Activated T-helper 2 cell treated with anti-CD3 and anti-CD28 coated beads, Interferon-gamma antibody, Interleukin-2, Interleukin-4, amounts not matched to agents 10 μg/mL and 5 μg/mL and 100 μg/mL, durations not matched to agents 14 hours and 24 hours and 36 hours (primary cell): ENCODE data around the gene ANKRD49. TPM values are rescaled to one million over a fixed set of nuclear protein-coding genes. Genes with fewer than 3 reads are reported as not detected.

ENCODE experiments used
- DNase-seq: peaks from one replicate; pipeline ENCODE4 v3.0.0; 2021; ENCODE audit warnings: low spot score
- H3K27ac Mint-ChIP-seq: one replicate; pipeline ENCODE4 v1.8.0; 2021; ENCODE audit warnings: mixed read lengths
- H3K27me3 Mint-ChIP-seq: one replicate; pipeline ENCODE4 v1.8.0; 2021; ENCODE audit warnings: low read depth, mixed read lengths
- H3K36me3 Mint-ChIP-seq: one replicate; pipeline ENCODE4 v1.8.0; 2021; ENCODE audit warnings: low read depth, mixed read lengths
- H3K4me1 Mint-ChIP-seq: one replicate; pipeline ENCODE4 v1.8.0; 2021; ENCODE audit warnings: low read depth, mixed read lengths
- H3K4me3 Mint-ChIP-seq: one replicate; pipeline ENCODE4 v1.8.0; 2021; ENCODE audit warnings: low read depth, mild to moderate bottlenecking, moderate library complexity, mixed read lengths
- H3K9me3 Mint-ChIP-seq: one replicate; pipeline ENCODE4 v1.8.0; 2021; ENCODE audit warnings: mixed read lengths
- intact Hi-C: fragments of 100-400 bp; cut with micrococcal nuclease; formaldehyde crosslinking; loops from one replicate; pipeline ENCODE4 v1.15.1; 2023
- total RNA-seq: library from RNA; stranded (reverse); gene quantifications from 2 replicates; pipeline ENCODE4 v1.2.3, GENCODE V29; 2022

Gene ANKRD49
- total RNA-seq, 1 donor from 2014 or later = 19.4 TPM

DNA sequence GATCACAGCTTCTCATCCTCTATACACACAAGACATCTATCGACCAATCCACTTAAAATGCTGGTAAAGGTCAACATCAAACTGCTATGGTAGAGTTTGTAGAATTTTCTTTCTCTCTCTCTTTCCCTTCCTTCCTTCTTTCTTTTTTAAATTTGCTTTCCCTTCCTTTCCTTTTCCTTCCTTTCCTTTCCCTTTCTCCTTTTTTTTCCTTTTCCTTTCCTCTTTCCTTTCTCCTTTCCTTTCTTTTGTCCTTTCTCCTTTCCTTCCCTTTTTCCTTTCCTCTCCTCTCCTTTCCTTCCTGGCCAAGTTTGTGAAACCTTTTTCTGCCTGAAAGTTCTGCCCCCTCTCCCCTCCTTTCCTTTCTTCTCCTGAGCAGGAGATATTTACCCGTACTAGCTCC, 21.6 kb downstream of the ANKRD49 start:
- intact Hi-C loops = no loop called here
- no peak overlapping the region for H3K27ac Mint-ChIP-seq
- H3K4me3 Mint-ChIP-seq = no peak overlapping the region
- H3K27me3 Mint-ChIP-seq = peaks cover 49% of the 10 kb centered on the region
- H3K36me3 Mint-ChIP-seq = no peaks in the 10 kb centered on the region
- no peaks in the 10 kb centered on the region for H3K9me3 Mint-ChIP-seq
- no peak for DNase-seq
- H3K4me1 Mint-ChIP-seq = peaks cover 12% of the 10 kb centered on the region

DNA sequence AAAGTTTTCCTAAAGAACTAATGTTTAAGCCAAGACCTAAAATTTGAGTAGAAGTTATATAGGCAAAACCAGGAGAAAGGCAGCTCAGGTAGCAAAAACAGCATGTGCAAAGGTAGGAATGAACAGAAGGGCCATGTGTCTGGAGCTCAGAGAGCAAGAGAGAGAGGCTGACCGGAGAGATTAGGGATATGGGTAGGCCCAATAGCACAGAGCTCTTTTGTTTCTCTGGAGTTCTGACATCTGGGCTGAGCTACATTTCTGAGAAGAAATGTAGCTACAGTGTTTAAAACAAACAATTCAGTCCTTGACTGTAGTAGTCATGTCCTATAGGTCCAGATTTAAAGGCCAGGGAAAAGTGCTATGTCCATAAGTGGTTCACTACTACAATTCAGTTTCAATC, 22.9 kb downstream of the ANKRD49 start:
- Mint-ChIP-seq H3K27me3 (peaks cover 38% of the 10 kb centered on the region), H3K27ac (no peak overlapping the region), H3K9me3 (no peaks in the 10 kb centered on the region), H3K36me3 (no peaks in the 10 kb centered on the region), H3K4me1 (peaks cover 12% of the 10 kb centered on the region), H3K4me3 (no peak overlapping the region)
- DNase-seq = no peak
- intact Hi-C loops = no loop called here

DNA sequence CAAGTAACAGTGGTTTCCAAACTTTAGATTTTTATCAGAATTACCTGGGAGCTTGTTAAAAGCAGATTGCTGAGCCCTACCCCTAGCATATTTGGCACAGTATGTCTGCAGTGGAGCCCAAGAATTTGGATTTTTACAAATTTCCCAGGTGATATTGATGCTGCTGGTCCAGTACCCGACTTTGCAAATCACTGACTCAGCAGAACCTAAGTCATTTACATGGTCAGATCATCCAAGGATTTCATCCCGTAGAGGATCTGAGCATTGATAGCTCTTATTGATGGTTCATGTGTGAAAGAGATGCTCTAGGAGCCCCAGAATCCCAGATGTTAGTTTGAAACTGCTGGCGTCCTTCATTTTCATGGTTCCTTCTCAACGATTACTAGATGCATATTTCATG, 24.5 kb downstream of the ANKRD49 start:
- Mint-ChIP-seq H3K9me3 (no peaks in the 10 kb centered on the region), H3K36me3 (no peaks in the 10 kb centered on the region), H3K27me3 (peaks cover 28% of the 10 kb centered on the region), H3K4me3 (no peak overlapping the region), H3K4me1 (no peaks in the 10 kb centered on the region), H3K27ac (no peak overlapping the region)
- intact Hi-C loops = no loop called here
- no peak for DNase-seq

GRCh38 chr11:94519478-94520084, 25.8 kb downstream of the ANKRD49 start:
- no peaks in the 10 kb centered on the region for H3K36me3 Mint-ChIP-seq
- H3K9me3 Mint-ChIP-seq = no peaks in the 10 kb centered on the region
- no peak overlapping the region for H3K4me3 Mint-ChIP-seq
- intact Hi-C loops = loop anchor here (1.0 kb wide), 2 partner anchors 84 to 378 kb away; no protein-coding TSS in a partner anchor
- DNase-seq = no peak
- H3K27me3 Mint-ChIP-seq = peaks cover 32% of the 10 kb centered on the region
- no peak overlapping the region for H3K27ac Mint-ChIP-seq
- H3K4me1 Mint-ChIP-seq = no peaks in the 10 kb centered on the region

- Mint-ChIP-seq H3K27ac (no peak overlapping the region), H3K9me3 (no peaks in the 10 kb centered on the region), H3K27me3 (peaks cover 24% of the 10 kb centered on the region), H3K4me3 (no peak overlapping the region), H3K4me1 (no peaks in the 10 kb centered on the region), H3K36me3 (no peaks in the 10 kb centered on the region)
- no peak for DNase-seq
- intact Hi-C loops = no loop called here
Observed at GRCh38 chr11:94521684-94522083, 27.9 kb downstream of the ANKRD49 start.

- Mint-ChIP-seq H3K4me1 (no peaks in the 10 kb centered on the region), H3K36me3 (no peaks in the 10 kb centered on the region), H3K27ac (no peak overlapping the region), H3K4me3 (no peak overlapping the region), H3K9me3 (no peaks in the 10 kb centered on the region), H3K27me3 (peaks cover 38% of the 10 kb centered on the region)
- intact Hi-C loops = no loop called here
- no peak for DNase-seq
Observed at GRCh38 chr11:94524341-94524740, 30.6 kb downstream of the ANKRD49 start.

- Mint-ChIP-seq H3K36me3 (no peaks in the 10 kb centered on the region), H3K9me3 (no peaks in the 10 kb centered on the region), H3K4me3 (no peak overlapping the region), H3K4me1 (no peaks in the 10 kb centered on the region), H3K27me3 (peaks cover 40% of the 10 kb centered on the region), H3K27ac (no peak overlapping the region)
- no peak for DNase-seq
- intact Hi-C loops = no loop called here
Observed at GRCh38 chr11:94525546-94526324, 32.0 kb downstream of the ANKRD49 start.

DNA sequence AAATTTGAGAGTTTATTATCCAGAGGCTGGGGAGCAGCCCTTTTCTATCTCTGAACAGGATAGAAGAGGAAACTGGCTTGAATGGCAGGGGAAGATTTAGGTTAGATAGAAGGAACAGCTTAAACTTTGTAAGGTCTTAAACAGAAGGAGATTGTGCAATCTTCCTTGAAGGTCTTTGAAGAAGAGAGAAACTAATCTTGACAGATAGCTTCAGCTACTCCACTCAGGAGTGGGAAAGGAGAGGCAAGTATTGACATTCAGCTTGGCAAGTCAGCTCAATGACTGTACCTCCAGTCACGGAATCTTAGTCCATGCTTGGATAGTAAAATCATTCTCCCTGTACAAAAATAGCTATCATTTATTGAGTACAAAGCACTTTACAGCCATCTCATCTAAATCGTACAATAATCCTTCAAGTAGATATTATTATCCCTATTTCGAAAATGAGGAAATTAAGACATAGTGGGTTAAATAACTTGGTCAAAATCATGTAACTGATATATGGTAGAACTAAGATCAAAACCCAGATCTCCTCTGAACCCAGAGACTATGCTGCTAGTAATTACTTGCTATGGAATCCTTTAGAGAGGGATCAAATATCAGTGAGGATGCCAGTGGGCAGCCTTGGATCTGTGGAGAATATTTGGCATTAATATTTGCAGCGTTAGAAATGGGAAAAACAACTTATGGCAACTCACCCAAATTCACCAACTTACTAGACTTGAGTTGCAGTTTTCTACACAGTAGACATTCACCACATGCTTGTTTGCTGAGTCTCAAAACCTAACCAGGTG, 33.1 kb downstream of the ANKRD49 start:
- H3K27ac Mint-ChIP-seq = no peak overlapping the region
- no peak overlapping the region for H3K4me3 Mint-ChIP-seq
- no peak for DNase-seq
- peaks cover 45% of the 10 kb centered on the region for H3K27me3 Mint-ChIP-seq
- no peaks in the 10 kb centered on the region for H3K4me1 Mint-ChIP-seq
- H3K9me3 Mint-ChIP-seq = no peaks in the 10 kb centered on the region
- no peaks in the 10 kb centered on the region for H3K36me3 Mint-ChIP-seq
- intact Hi-C loops = no loop called here

DNA sequence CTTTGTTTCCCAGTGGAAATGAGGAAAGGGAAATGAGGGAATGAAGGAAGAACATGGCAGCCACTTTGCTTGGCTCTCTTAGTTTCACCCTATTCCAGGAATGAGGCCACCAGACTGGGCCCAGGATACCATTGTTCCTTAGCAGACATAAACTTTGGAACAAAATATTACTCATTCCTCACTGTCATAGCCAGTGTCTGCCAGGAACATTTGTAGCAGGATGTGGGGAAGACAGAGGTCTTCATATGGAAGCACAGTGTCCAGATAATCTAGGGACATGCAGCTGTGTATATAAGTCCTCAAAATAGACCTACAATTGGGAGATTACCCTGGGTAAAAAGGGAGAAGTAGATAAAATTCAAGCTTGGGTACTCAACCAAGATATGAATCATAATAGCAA, 34.8 kb downstream of the ANKRD49 start:
- no peaks in the 10 kb centered on the region for H3K9me3 Mint-ChIP-seq
- intact Hi-C loops = no loop called here
- DNase-seq = no peak
- no peak overlapping the region for H3K27ac Mint-ChIP-seq
- no peaks in the 10 kb centered on the region for H3K4me1 Mint-ChIP-seq
- H3K4me3 Mint-ChIP-seq = no peak overlapping the region
- peaks cover 40% of the 10 kb centered on the region for H3K27me3 Mint-ChIP-seq
- H3K36me3 Mint-ChIP-seq = no peaks in the 10 kb centered on the region

GRCh38 chr11:94532211-94532610, 38.4 kb downstream of the ANKRD49 start:
- no peak overlapping the region for H3K27ac Mint-ChIP-seq
- H3K4me3 Mint-ChIP-seq = no peak overlapping the region
- no peaks in the 10 kb centered on the region for H3K36me3 Mint-ChIP-seq
- intact Hi-C loops = no loop called here
- H3K27me3 Mint-ChIP-seq = peaks cover 41% of the 10 kb centered on the region
- peaks cover 2% of the 10 kb centered on the region for H3K4me1 Mint-ChIP-seq
- no peaks in the 10 kb centered on the region for H3K9me3 Mint-ChIP-seq
- no peak for DNase-seq

GRCh38 chr11:94533206-94533605, 39.4 kb downstream of the ANKRD49 start:
- Mint-ChIP-seq H3K9me3 (no peaks in the 10 kb centered on the region), H3K27ac (no peak overlapping the region), H3K4me3 (no peak overlapping the region), H3K27me3 (peaks cover 39% of the 10 kb centered on the region), H3K4me1 (peaks cover 2% of the 10 kb centered on the region), H3K36me3 (no peaks in the 10 kb centered on the region)
- intact Hi-C loops = no loop called here
- no peak for DNase-seq

- no peak for DNase-seq
- Mint-ChIP-seq H3K36me3 (no peaks in the 10 kb centered on the region), H3K27me3 (peaks cover 36% of the 10 kb centered on the region), H3K27ac (no peak overlapping the region), H3K4me1 (peaks cover 2% of the 10 kb centered on the region), H3K9me3 (no peaks in the 10 kb centered on the region), H3K4me3 (no peak overlapping the region)
- intact Hi-C loops = no loop called here
Observed at GRCh38 chr11:94533696-94534630, 40.2 kb downstream of the ANKRD49 start.
